ENCODE measurements around the gene RASSF8.

Gene RASSF8

DNA sequence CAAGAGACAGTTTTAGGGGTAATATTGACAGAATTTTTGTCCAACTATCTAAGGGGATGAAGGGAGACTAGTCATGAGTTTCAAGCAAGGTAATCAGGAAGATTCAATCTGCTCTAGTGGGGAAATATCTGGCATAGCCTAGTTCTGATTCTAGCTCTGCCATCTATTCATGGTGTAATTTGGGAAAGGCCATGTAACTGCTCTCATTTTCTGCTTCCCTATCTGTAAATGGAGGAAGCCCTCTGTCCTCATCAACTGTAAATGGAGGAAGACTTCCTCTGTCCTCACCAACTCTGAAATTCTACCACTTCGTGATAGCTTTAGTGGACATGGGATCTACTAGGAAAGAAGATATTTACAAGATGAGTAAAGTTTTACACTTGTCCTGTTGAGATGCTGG, 128.5 kb downstream of the RASSF8 start:
- H3F3A ChIP-seq (ENCODE audit: low read depth) = no peaks in the 10 kb centered on the region
- H3K79me2 ChIP-seq (ENCODE audit: insufficient read depth, low read length) = no peaks in the 10 kb centered on the region
- no peaks in the 10 kb centered on the region for H3K4me1 ChIP-seq (ENCODE audit: insufficient read depth, low read length, poor library complexity, severe bottlenecking)
- H4K20me1 ChIP-seq (ENCODE audit: insufficient read depth, low read length, poor library complexity, severe bottlenecking) = no peaks in the 10 kb centered on the region
- H3K36me3 ChIP-seq (ENCODE audit: insufficient read depth, low read length) = no peaks in the 10 kb centered on the region
- no peak overlapping the region for H2AFZ ChIP-seq (ENCODE audit: low read length)
- H3K4me2 ChIP-seq (ENCODE audit: low read depth, low read length, poor library complexity, severe bottlenecking) = no peak overlapping the region
- no peaks in the 10 kb centered on the region; the same call in 1 of the 2 replicates for H3K9me3 ChIP-seq (ENCODE audit: insufficient read depth, low read depth, low read length)
- H3K9ac ChIP-seq (ENCODE audit: low read depth, low read length, poor library complexity, severe bottlenecking) = no peak overlapping the region
- no peaks in the 10 kb centered on the region for H3K9me2 ChIP-seq (replicated peaks; ENCODE audit: low read depth, low read length)
- H3K4me3 ChIP-seq (ENCODE audit: low read length, poor library complexity, severe bottlenecking) = no peak overlapping the region
- no peaks in the 10 kb centered on the region for H3K27me3 ChIP-seq (ENCODE audit: insufficient read depth, low read length, poor library complexity, severe bottlenecking)
- TF ChIP-seq EZH2phosphoT487 (IDR thresholded peaks at IDR 0.05; ENCODE audit: borderline replicate concordance) (no peak), CTCF (conservative IDR thresholded peaks at IDR 0.05; ENCODE audit: low read length) (no peak)

GRCh38 chr12:26088998-26089397, 130.5 kb downstream of the RASSF8 start:
- no peak overlapping the region for H3K4me2 ChIP-seq (ENCODE audit: low read depth, low read length, poor library complexity, severe bottlenecking)
- H3F3A ChIP-seq (ENCODE audit: low read depth) = no peaks in the 10 kb centered on the region
- TF ChIP-seq CTCF (conservative IDR thresholded peaks at IDR 0.05; ENCODE audit: low read length) (no peak), EZH2phosphoT487 (IDR thresholded peaks at IDR 0.05; ENCODE audit: borderline replicate concordance) (no peak)
- no peaks in the 10 kb centered on the region for H3K9me3 ChIP-seq (ENCODE audit: insufficient read depth, low read depth, low read length)
- no peaks in the 10 kb centered on the region for H3K27me3 ChIP-seq (ENCODE audit: insufficient read depth, low read length, poor library complexity, severe bottlenecking)
- H3K36me3 ChIP-seq (ENCODE audit: insufficient read depth, low read length) = no peaks in the 10 kb centered on the region
- H3K4me1 ChIP-seq (ENCODE audit: insufficient read depth, low read length, poor library complexity, severe bottlenecking) = no peaks in the 10 kb centered on the region
- no peak overlapping the region for H3K4me3 ChIP-seq (ENCODE audit: low read length, poor library complexity, severe bottlenecking)
- no peaks in the 10 kb centered on the region for H3K79me2 ChIP-seq (ENCODE audit: insufficient read depth, low read length)
- no peaks in the 10 kb centered on the region for H4K20me1 ChIP-seq (ENCODE audit: insufficient read depth, low read length, poor library complexity, severe bottlenecking)
- no peak overlapping the region for H3K9ac ChIP-seq (ENCODE audit: low read depth, low read length, poor library complexity, severe bottlenecking)
- no peaks in the 10 kb centered on the region for H3K9me2 ChIP-seq (replicated peaks; ENCODE audit: low read depth, low read length)
- 0 out of 2 replicates have a peak overlapping the region, but pooled peaks have one; percentile 45 for H2AFZ ChIP-seq (ENCODE audit: low read length)

GRCh38 chr12:26090836-26091510, 132.5 kb downstream of the RASSF8 start:
- H3K9ac ChIP-seq (ENCODE audit: low read depth, low read length, poor library complexity, severe bottlenecking) = no peak overlapping the region
- no peaks in the 10 kb centered on the region for H3K79me2 ChIP-seq (ENCODE audit: insufficient read depth, low read length)
- TF ChIP-seq EZH2phosphoT487 (IDR thresholded peaks at IDR 0.05; ENCODE audit: borderline replicate concordance) (no peak), CTCF (conservative IDR thresholded peaks at IDR 0.05; ENCODE audit: low read length) (no peak)
- no peaks in the 10 kb centered on the region for H3K9me2 ChIP-seq (replicated peaks; ENCODE audit: low read depth, low read length)
- no peaks in the 10 kb centered on the region for H3K36me3 ChIP-seq (ENCODE audit: insufficient read depth, low read length)
- H3K4me1 ChIP-seq (ENCODE audit: insufficient read depth, low read length, poor library complexity, severe bottlenecking) = no peaks in the 10 kb centered on the region
- H3K4me3 ChIP-seq (ENCODE audit: low read length, poor library complexity, severe bottlenecking) = no peak overlapping the region
- H3F3A ChIP-seq (ENCODE audit: low read depth) = no peaks in the 10 kb centered on the region
- no peaks in the 10 kb centered on the region for H4K20me1 ChIP-seq (ENCODE audit: insufficient read depth, low read length, poor library complexity, severe bottlenecking)
- H3K27me3 ChIP-seq (ENCODE audit: insufficient read depth, low read length, poor library complexity, severe bottlenecking) = no peaks in the 10 kb centered on the region
- no peak overlapping the region for H3K4me2 ChIP-seq (ENCODE audit: low read depth, low read length, poor library complexity, severe bottlenecking)
- H3K9me3 ChIP-seq (ENCODE audit: insufficient read depth, low read depth, low read length) = no peaks in the 10 kb centered on the region
- H2AFZ ChIP-seq (ENCODE audit: low read length) = no peak overlapping the region

Data from Loucy (cell line).